Measurements from ENCODE around the gene MED6.

- no peak for TF ChIP-seq CTCF (IDR thresholded peaks at IDR 0.05)
- no peak for TF ChIP-seq POLR2AphosphoS5 (IDR thresholded peaks at IDR 0.05; ENCODE audit: low read depth, low read length)
Measured at GRCh38 chr14:70558356-70558755, 42.1 kb downstream of the MED6 start.

Measured in Panc1 (cell line).